Thyroid gland (tissue), 4 donors: Measurements from ENCODE around the gene SPATA1. TPM values are rescaled to one million over a fixed set of nuclear protein-coding genes. Genes with fewer than 3 reads are reported as not detected.

ENCODE experiments used
- DNase-seq, 2 donors: peaks; one replicate each; pipeline ENCODE4 v3.0.0-alpha.2; 2019
- H3K27ac ChIP-seq, 3 donors: fragments of 200-600 bp; sonication (generic); 1 replicate in 2 of 3; 2 replicates in 1 of 3; pipeline ENCODE4 v1.5.1; 2016 to 2019; ENCODE audit warnings: mild to moderate bottlenecking in 1 of 3, moderate library complexity in 1 of 3
- H3K27me3 ChIP-seq: fragments of 200-600 bp; sonication (generic); one replicate; pipeline ENCODE4 v1.5.1; 2019
- H3K36me3 ChIP-seq, 2 donors: fragments of 200-600 bp; sonication (generic); one replicate each; pipeline ENCODE4 v1.5.1; 2016 to 2019
- H3K4me1 ChIP-seq, 2 donors: fragments of 200-600 bp; sonication (generic); one replicate each; pipeline ENCODE4 v1.5.1; 2017 to 2019
- H3K4me3 ChIP-seq, 3 donors: fragments of 200-600 bp; sonication (generic); replicated peaks in 1 of 3; 1 replicate in 2 of 3; 2 replicates in 1 of 3; pipeline ENCODE4 v1.5.1; 2016; ENCODE audit warnings: mild to moderate bottlenecking in 1 of 3
- H3K9me3 ChIP-seq: fragments of 200-600 bp; sonication (generic); one replicate; pipeline ENCODE4 v1.5.1; 2017
- POLR2A ChIP-seq, 2 donors: fragments of 450-650 bp; IDR thresholded peaks; one replicate each; pipeline ENCODE4 v1.6.1; 2017; ENCODE audit warnings: antibody characterized with exemption in 2 of 2, mild to moderate bottlenecking in 2 of 2, moderate library complexity in 1 of 2
- WGBS, 2 donors: methylation state at CpG; one replicate each; pipeline ENCODE4 v1.1.5; 2017; 5-methylcytosine and 5-hydroxymethylcytosine counted together
- intact Hi-C: fragments of 100-400 bp; cut with DNase I; formaldehyde crosslinking; loops from one replicate; pipeline ENCODE4 v1.15.1; 2023
- total RNA-seq, 4 donors: library from RNA; depleted of rRNA; stranded (reverse); fragments of >200 nt; gene quantifications; one replicate each; pipeline ENCODE4 v1.2.3, GENCODE V29; 2016
- TF ChIP-seq, protein P1 (sequence below), 6 experiments: fragments of 200-600 bp in 3 of 6; fragments of 450-650 bp in 3 of 6; sonication (generic) in 3 of 6; IDR thresholded peaks; one replicate each; pipeline ENCODE4 v1.5.1; 2016 to 2019; ENCODE audit warnings: antibody characterized with exemption in 6 of 6, mild to moderate bottlenecking in 2 of 6, inconsistent platforms in 1 of 6, moderate library complexity in 1 of 6

SPATA1 gene
- total RNA-seq, 4 donors from 2014 or later, result 0.13 to 2.8 (median 1.8) TPM; not detected in 1

DNA sequence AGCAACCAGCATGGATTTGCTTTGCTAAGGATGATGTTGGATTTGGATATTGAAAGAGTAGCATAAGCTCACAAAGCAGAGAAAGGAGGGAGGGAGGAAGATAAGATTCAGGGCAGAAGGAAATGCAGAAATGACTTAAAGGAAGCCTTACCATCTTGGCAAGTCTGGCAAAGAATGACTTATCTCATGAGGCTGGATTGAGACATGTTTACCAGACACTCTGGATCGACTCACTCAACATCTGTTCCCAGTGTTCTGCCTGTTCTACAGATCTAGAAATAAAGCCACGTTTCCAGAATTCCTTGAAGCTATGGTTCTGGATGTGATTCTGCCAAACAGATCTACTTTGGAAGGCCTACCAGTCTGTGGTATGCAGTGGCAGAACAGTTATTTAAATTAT is 106.8 kb downstream of the SPATA1 start:
- no peaks in the 10 kb centered on the region for H3K36me3 ChIP-seq
- 82 to 87% methylated on average over 2 of the region's 2 CpGs for WGBS, 2 donors
- no peak overlapping the region for H3K4me3 ChIP-seq
- no peaks in the 10 kb centered on the region for H3K9me3 ChIP-seq
- H3K27ac ChIP-seq, result no peak overlapping the region
- no peaks in the 10 kb centered on the region for H3K27me3 ChIP-seq
- intact Hi-C loops, result no loop called here
- no peak for DNase-seq
- H3K4me1 ChIP-seq, result no peaks in the 10 kb centered on the region
- TF ChIP-seq POLR2A (IDR thresholded peaks at IDR 0.05), result no peak
- TF ChIP-seq, protein P1, sequence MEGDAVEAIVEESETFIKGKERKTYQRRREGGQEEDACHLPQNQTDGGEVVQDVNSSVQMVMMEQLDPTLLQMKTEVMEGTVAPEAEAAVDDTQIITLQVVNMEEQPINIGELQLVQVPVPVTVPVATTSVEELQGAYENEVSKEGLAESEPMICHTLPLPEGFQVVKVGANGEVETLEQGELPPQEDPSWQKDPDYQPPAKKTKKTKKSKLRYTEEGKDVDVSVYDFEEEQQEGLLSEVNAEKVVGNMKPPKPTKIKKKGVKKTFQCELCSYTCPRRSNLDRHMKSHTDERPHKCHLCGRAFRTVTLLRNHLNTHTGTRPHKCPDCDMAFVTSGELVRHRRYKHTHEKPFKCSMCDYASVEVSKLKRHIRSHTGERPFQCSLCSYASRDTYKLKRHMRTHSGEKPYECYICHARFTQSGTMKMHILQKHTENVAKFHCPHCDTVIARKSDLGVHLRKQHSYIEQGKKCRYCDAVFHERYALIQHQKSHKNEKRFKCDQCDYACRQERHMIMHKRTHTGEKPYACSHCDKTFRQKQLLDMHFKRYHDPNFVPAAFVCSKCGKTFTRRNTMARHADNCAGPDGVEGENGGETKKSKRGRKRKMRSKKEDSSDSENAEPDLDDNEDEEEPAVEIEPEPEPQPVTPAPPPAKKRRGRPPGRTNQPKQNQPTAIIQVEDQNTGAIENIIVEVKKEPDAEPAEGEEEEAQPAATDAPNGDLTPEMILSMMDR (IDR thresholded peaks at IDR 0.05), result no peak

GRCh38 chr1:84613887-84614286 is 107.7 kb downstream of the SPATA1 start:
- H3K9me3 ChIP-seq, result no peaks in the 10 kb centered on the region
- H3K4me1 ChIP-seq, result no peaks in the 10 kb centered on the region
- TF ChIP-seq, protein P1 (IDR thresholded peaks at IDR 0.05), result no peak
- no peak for TF ChIP-seq POLR2A (IDR thresholded peaks at IDR 0.05)
- no peaks in the 10 kb centered on the region for H3K27me3 ChIP-seq
- no peak for DNase-seq
- no peak overlapping the region for H3K4me3 ChIP-seq
- intact Hi-C loops, result no loop called here
- 88 to 95% methylated on average over 2 of the region's 2 CpGs for WGBS, 2 donors
- H3K27ac ChIP-seq, result no peak overlapping the region
- H3K36me3 ChIP-seq, result no peaks in the 10 kb centered on the region

DNA sequence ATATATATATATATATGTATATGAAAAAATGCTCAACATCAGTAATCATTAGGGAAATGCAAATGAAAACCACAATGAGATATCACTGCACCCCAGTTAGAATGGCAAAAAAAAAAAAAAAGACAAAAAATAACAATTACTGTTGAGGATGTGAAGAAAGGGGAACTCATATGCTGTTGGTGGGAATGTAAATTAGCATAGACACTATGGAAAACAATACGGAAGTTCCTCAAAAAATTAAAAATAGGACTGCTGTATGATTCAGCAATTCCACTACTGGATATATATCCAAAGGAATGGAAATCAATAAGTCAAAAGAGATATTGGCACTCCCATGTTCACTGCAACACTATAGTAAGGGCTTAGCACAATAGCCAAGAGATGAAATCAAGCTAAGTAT is 109.6 kb downstream of the SPATA1 start:
- H3K4me3 ChIP-seq, result no peak overlapping the region
- H3K9me3 ChIP-seq, result no peaks in the 10 kb centered on the region
- H3K4me1 ChIP-seq, result peaks cover 0 to 6% of the 10 kb centered on the region in 2 donors
- no peaks in the 10 kb centered on the region for H3K27me3 ChIP-seq
- 92 to 98% methylated on average over 1 of the region's 1 CpG for WGBS, 2 donors
- TF ChIP-seq POLR2A (IDR thresholded peaks at IDR 0.05), result no peak
- TF ChIP-seq, protein P1 (IDR thresholded peaks at IDR 0.05), result no peak
- DNase-seq, result no peak
- H3K36me3 ChIP-seq, result no peaks in the 10 kb centered on the region
- H3K27ac ChIP-seq, result no peak overlapping the region
- intact Hi-C loops, result no loop called here

Other genes with a start within 250 kb of the SPATA1 start
- 1 to 10 TPM; 5.6 to 9.5 (median 5.9) TPM for gene SAMD13, start 204.7 kb upstream of the SPATA1 start, total RNA-seq
- gene DNASE2B, start 107.9 kb upstream of the SPATA1 start, total RNA-seq, result under 1 TPM in 1 of 4 donors, not detected in 3; 0.88 TPM
- gene RPF1, start 27.1 kb upstream of the SPATA1 start, total RNA-seq, result 10 to 100 TPM; 29.9 to 51.7 (median 42.7) TPM
- 100 to 1,000 TPM in 2 of 4 donors, 10 to 100 TPM in 2; 58.3 to 143 (median 95.2) TPM for gene GNG5, start 195 bp downstream of the SPATA1 start, total RNA-seq
- gene CTBS, start 68.1 kb downstream of the SPATA1 start, total RNA-seq, result 10 to 100 TPM; 14.9 to 24.1 (median 17.1) TPM
- gene SSX2IP, start 184.1 kb downstream of the SPATA1 start, total RNA-seq, result 10 to 100 TPM in 1 of 4 donors, 1 to 10 TPM in 3; 9.0 to 11.4 (median 9.5) TPM